ENCODE results near the gene MN1.
"Not testable (repeated sequence)": the region's sequence is repeated elsewhere in the genome, so short reads cannot be mapped to it uniquely, and the experiment has no call there.

The MN1 gene

GRCh38 chr22:27745154-27745553 is 56.4 kb downstream of the MN1 start:
- Histone ChIP-seq H3K9me3 (ENCODE audit: control insufficient read depth in 2 of 2, low read length in 2 of 2) (no peaks in the 10 kb centered on the region), H3K4me3 (ENCODE audit: low read length in 2 of 2) (no peak overlapping the region), H3K9ac (ENCODE audit: low read depth in 1 of 2, low read length in 2 of 2) (no peak overlapping the region), H3K27me3 (ENCODE audit: control insufficient read depth in 2 of 2, insufficient read depth in 2 of 2, low read length in 2 of 2) (peaks cover 8 to 14% of the 10 kb centered on the region in 2 donors), H3K4me1 (ENCODE audit: control insufficient read depth in 2 of 2, insufficient read depth in 2 of 2, low read length in 2 of 2) (peaks cover 0 to 4% of the 10 kb centered on the region in 2 donors), H3K27ac (ENCODE audit: low read depth in 2 of 2, low read length in 2 of 2) (no peak overlapping the region), H3K36me3 (ENCODE audit: control insufficient read depth in 2 of 2, insufficient read depth in 2 of 2, low read length in 2 of 2) (no peaks in the 10 kb centered on the region)

- H3K4me1 ChIP-seq (ENCODE audit: control insufficient read depth in 2 of 2, insufficient read depth in 2 of 2, low read length in 2 of 2); H3K27ac ChIP-seq (ENCODE audit: low read depth in 2 of 2, low read length in 2 of 2); H3K9ac ChIP-seq (ENCODE audit: low read depth in 1 of 2, low read length in 2 of 2); H3K36me3 ChIP-seq (ENCODE audit: control insufficient read depth in 2 of 2, insufficient read depth in 2 of 2, low read length in 2 of 2); H3K4me3 ChIP-seq (ENCODE audit: low read length in 2 of 2); H3K9me3 ChIP-seq (ENCODE audit: control insufficient read depth in 2 of 2, low read length in 2 of 2): not testable (repeated sequence)
- peaks cover 3 to 10% of the 10 kb centered on the region in 2 donors for H3K27me3 ChIP-seq (ENCODE audit: control insufficient read depth in 2 of 2, insufficient read depth in 2 of 2, low read length in 2 of 2)
These were observed 57.5 kb downstream of the MN1 start for GRCh38 chr22:27744078-27744477.

- Histone ChIP-seq H3K4me1 (ENCODE audit: control insufficient read depth in 2 of 2, insufficient read depth in 2 of 2, low read length in 2 of 2) (no peaks in the 10 kb centered on the region), H3K9me3 (ENCODE audit: control insufficient read depth in 2 of 2, low read length in 2 of 2) (no peaks in the 10 kb centered on the region), H3K4me3 (ENCODE audit: low read length in 2 of 2) (no peak overlapping the region), H3K9ac (ENCODE audit: low read depth in 1 of 2, low read length in 2 of 2) (no peak overlapping the region), H3K27ac (ENCODE audit: low read depth in 2 of 2, low read length in 2 of 2) (no peak overlapping the region), H3K36me3 (ENCODE audit: control insufficient read depth in 2 of 2, insufficient read depth in 2 of 2, low read length in 2 of 2) (no peaks in the 10 kb centered on the region), H3K27me3 (ENCODE audit: control insufficient read depth in 2 of 2, insufficient read depth in 2 of 2, low read length in 2 of 2) (no peaks in the 10 kb centered on the region)
These were observed 61.3 kb downstream of the MN1 start for GRCh38 chr22:27740202-27740748.

- H3K4me3 ChIP-seq (ENCODE audit: low read length in 2 of 2), result no peak overlapping the region
- no peaks in the 10 kb centered on the region for H3K9me3 ChIP-seq (ENCODE audit: control insufficient read depth in 2 of 2, low read length in 2 of 2)
These were observed 64.0 kb downstream of the MN1 start for GRCh38 chr22:27737521-27737920.

GRCh38 chr22:27734066-27734465 is 67.5 kb downstream of the MN1 start:
- Histone ChIP-seq H3K36me3 (ENCODE audit: control insufficient read depth in 2 of 2, insufficient read depth in 2 of 2, low read length in 2 of 2) (no peaks in the 10 kb centered on the region), H3K4me1 (ENCODE audit: control insufficient read depth in 2 of 2, insufficient read depth in 2 of 2, low read length in 2 of 2) (no peaks in the 10 kb centered on the region), H3K27me3 (ENCODE audit: control insufficient read depth in 2 of 2, insufficient read depth in 2 of 2, low read length in 2 of 2) (no peaks in the 10 kb centered on the region), H3K9me3 (ENCODE audit: control insufficient read depth in 2 of 2, low read length in 2 of 2) (no peaks in the 10 kb centered on the region), H3K9ac (ENCODE audit: low read depth in 1 of 2, low read length in 2 of 2) (no peak overlapping the region), H3K4me3 (ENCODE audit: low read length in 2 of 2) (no peak overlapping the region), H3K27ac (ENCODE audit: low read depth in 2 of 2, low read length in 2 of 2) (no peak overlapping the region)

More at GRCh38 chr22:27737521-27737920, 64.0 kb downstream of the MN1 start:
- H3K4me1 ChIP-seq (ENCODE audit: control insufficient read depth in 2 of 2, insufficient read depth in 2 of 2, low read length in 2 of 2), result no peaks in the 10 kb centered on the region
- no peak overlapping the region for H3K9ac ChIP-seq (ENCODE audit: low read depth in 1 of 2, low read length in 2 of 2)
- no peak overlapping the region for H3K27ac ChIP-seq (ENCODE audit: low read depth in 2 of 2, low read length in 2 of 2)
- no peaks in the 10 kb centered on the region for H3K36me3 ChIP-seq (ENCODE audit: control insufficient read depth in 2 of 2, insufficient read depth in 2 of 2, low read length in 2 of 2)
- no peaks in the 10 kb centered on the region for H3K27me3 ChIP-seq (ENCODE audit: control insufficient read depth in 2 of 2, insufficient read depth in 2 of 2, low read length in 2 of 2)

- Histone ChIP-seq H3K9ac (ENCODE audit: low read depth in 1 of 2, low read length in 2 of 2) (no peak overlapping the region), H3K9me3 (ENCODE audit: control insufficient read depth in 2 of 2, low read length in 2 of 2) (no peaks in the 10 kb centered on the region), H3K4me3 (ENCODE audit: low read length in 2 of 2) (no peak overlapping the region), H3K36me3 (ENCODE audit: control insufficient read depth in 2 of 2, insufficient read depth in 2 of 2, low read length in 2 of 2) (no peaks in the 10 kb centered on the region), H3K27me3 (ENCODE audit: control insufficient read depth in 2 of 2, insufficient read depth in 2 of 2, low read length in 2 of 2) (no peaks in the 10 kb centered on the region), H3K27ac (ENCODE audit: low read depth in 2 of 2, low read length in 2 of 2) (no peak overlapping the region), H3K4me1 (ENCODE audit: control insufficient read depth in 2 of 2, insufficient read depth in 2 of 2, low read length in 2 of 2) (no peaks in the 10 kb centered on the region)
These were observed 68.7 kb downstream of the MN1 start for GRCh38 chr22:27732841-27733240.

- H3K27ac ChIP-seq (ENCODE audit: low read depth in 2 of 2, low read length in 2 of 2), result no peak overlapping the region
- no peaks in the 10 kb centered on the region for H3K9me3 ChIP-seq (ENCODE audit: control insufficient read depth in 2 of 2, low read length in 2 of 2)
- no peaks in the 10 kb centered on the region for H3K27me3 ChIP-seq (ENCODE audit: control insufficient read depth in 2 of 2, insufficient read depth in 2 of 2, low read length in 2 of 2)
- no peak overlapping the region for H3K9ac ChIP-seq (ENCODE audit: low read depth in 1 of 2, low read length in 2 of 2)
- no peaks in the 10 kb centered on the region for H3K36me3 ChIP-seq (ENCODE audit: control insufficient read depth in 2 of 2, insufficient read depth in 2 of 2, low read length in 2 of 2)
- no peak overlapping the region for H3K4me3 ChIP-seq (ENCODE audit: low read length in 2 of 2)
- no peaks in the 10 kb centered on the region for H3K4me1 ChIP-seq (ENCODE audit: control insufficient read depth in 2 of 2, insufficient read depth in 2 of 2, low read length in 2 of 2)
These were observed 69.2 kb downstream of the MN1 start for GRCh38 chr22:27732391-27732790.

GRCh38 chr22:27731621-27732020 is 69.9 kb downstream of the MN1 start:
- H3K27ac ChIP-seq (ENCODE audit: low read depth in 2 of 2, low read length in 2 of 2), result no peak overlapping the region
- H3K36me3 ChIP-seq (ENCODE audit: control insufficient read depth in 2 of 2, insufficient read depth in 2 of 2, low read length in 2 of 2), result no peaks in the 10 kb centered on the region
- H3K9me3 ChIP-seq (ENCODE audit: control insufficient read depth in 2 of 2, low read length in 2 of 2), result no peaks in the 10 kb centered on the region
- H3K4me1 ChIP-seq (ENCODE audit: control insufficient read depth in 2 of 2, insufficient read depth in 2 of 2, low read length in 2 of 2), result peaks cover 0 to 5% of the 10 kb centered on the region in 2 donors
- no peak overlapping the region for H3K4me3 ChIP-seq (ENCODE audit: low read length in 2 of 2)
- H3K9ac ChIP-seq (ENCODE audit: low read depth in 1 of 2, low read length in 2 of 2), result no peak overlapping the region
- H3K27me3 ChIP-seq (ENCODE audit: control insufficient read depth in 2 of 2, insufficient read depth in 2 of 2, low read length in 2 of 2), result no peaks in the 10 kb centered on the region

- no peaks in the 10 kb centered on the region for H3K36me3 ChIP-seq (ENCODE audit: control insufficient read depth in 2 of 2, insufficient read depth in 2 of 2, low read length in 2 of 2)
- H3K9ac ChIP-seq (ENCODE audit: low read depth in 1 of 2, low read length in 2 of 2), result no peak overlapping the region
- no peaks in the 10 kb centered on the region for H3K9me3 ChIP-seq (ENCODE audit: control insufficient read depth in 2 of 2, low read length in 2 of 2)
- H3K4me3 ChIP-seq (ENCODE audit: low read length in 2 of 2), result no peak overlapping the region
- no peaks in the 10 kb centered on the region for H3K27me3 ChIP-seq (ENCODE audit: control insufficient read depth in 2 of 2, insufficient read depth in 2 of 2, low read length in 2 of 2)
- peaks cover 3 to 6% of the 10 kb centered on the region in 2 donors for H3K4me1 ChIP-seq (ENCODE audit: control insufficient read depth in 2 of 2, insufficient read depth in 2 of 2, low read length in 2 of 2)
- no peak overlapping the region for H3K27ac ChIP-seq (ENCODE audit: low read depth in 2 of 2, low read length in 2 of 2)
These were observed 70.7 kb downstream of the MN1 start for GRCh38 chr22:27730641-27731433.

GRCh38 chr22:27729246-27729645 is 72.3 kb downstream of the MN1 start:
- H3K9me3 ChIP-seq (ENCODE audit: control insufficient read depth in 2 of 2, low read length in 2 of 2), result no peaks in the 10 kb centered on the region
- H3K27me3 ChIP-seq (ENCODE audit: control insufficient read depth in 2 of 2, insufficient read depth in 2 of 2, low read length in 2 of 2), result no peaks in the 10 kb centered on the region
- H3K9ac ChIP-seq (ENCODE audit: low read depth in 1 of 2, low read length in 2 of 2), result no peak overlapping the region
- H3K36me3 ChIP-seq (ENCODE audit: control insufficient read depth in 2 of 2, insufficient read depth in 2 of 2, low read length in 2 of 2), result no peaks in the 10 kb centered on the region
- no peak overlapping the region for H3K27ac ChIP-seq (ENCODE audit: low read depth in 2 of 2, low read length in 2 of 2)
- H3K4me1 ChIP-seq (ENCODE audit: control insufficient read depth in 2 of 2, insufficient read depth in 2 of 2, low read length in 2 of 2), result peaks cover 3 to 6% of the 10 kb centered on the region in 2 donors
- no peak overlapping the region for H3K4me3 ChIP-seq (ENCODE audit: low read length in 2 of 2)

All from mucosa of rectum (tissue), 2 donors.